ENCODE results near the gene MDC1. TPM values are rescaled to one million over a fixed set of nuclear protein-coding genes. Genes with fewer than 3 reads are reported as not detected.

The MDC1 gene
- total RNA-seq, 1 donor from 2014 or later, result 25.2 TPM

GRCh38 chr6:30720738-30721197, 3.7 kb upstream of the MDC1 start:
- FAIRE-seq (no peak), DNase-seq (ENCODE audit: low read depth) (no peak)
- Mint-ChIP-seq H3K36me3 (ENCODE audit: low read depth, unreplicated experiment) (peaks cover 30% of the 10 kb centered on the region), H3K27me3 (ENCODE audit: low read depth, unreplicated experiment) (no peaks in the 10 kb centered on the region), H3K27ac (ENCODE audit: unreplicated experiment) (peak overlapping the region; percentile 98), H3K4me3 (ENCODE audit: unreplicated experiment) (peak overlapping the region; percentile 100), H3K9me3 (ENCODE audit: unreplicated experiment) (no peaks in the 10 kb centered on the region), H3K4me1 (ENCODE audit: low read depth, unreplicated experiment) (peaks cover 44% of the 10 kb centered on the region)
- TF ChIP-seq CTCF (IDR thresholded peaks at IDR 0.05; ENCODE audit: insufficient read depth, low read depth, low read length) (no peak), EZH2 (IDR thresholded peaks at IDR 0.05; ENCODE audit: insufficient read depth, low read length) (no peak)
- Histone ChIP-seq H4K20me1 (ENCODE audit: insufficient read depth, low read length) (peaks cover 44% of the 10 kb centered on the region), H3K36me3 (ENCODE audit: insufficient read depth, low read length) (peaks cover 31% of the 10 kb centered on the region), H3K9me3 (ENCODE audit: insufficient read depth, low read depth, low read length) (no peaks in the 10 kb centered on the region), H2AFZ (ENCODE audit: low read depth, low read length) (no peak overlapping the region), H3K9ac (ENCODE audit: low read length) (peak overlapping the region; percentile 97), H3K27me3 (ENCODE audit: insufficient read depth, low read length) (no peaks in the 10 kb centered on the region), H3K27ac (ENCODE audit: low read depth, low read length) (peak overlapping the region; percentile 90), H3K4me1 (ENCODE audit: insufficient read depth, low read length) (peaks cover 47% of the 10 kb centered on the region), H3K4me2 (ENCODE audit: low read length) (peak overlapping the region; percentile 89), H3K4me3 (ENCODE audit: insufficient read depth, low read depth, low read length) (peak overlapping the region; percentile 97), H3K79me2 (ENCODE audit: insufficient read depth, low read length) (peaks cover 82% of the 10 kb centered on the region)

GRCh38 chr6:30719791-30720737, 3.0 kb upstream of the MDC1 start, which contains the start of gene TUBB:
Gene TUBB (plus strand): TSS chr6:30720352. CDS start chr6:30720507, 155 bp downstream.
- Mint-ChIP-seq H3K27ac (ENCODE audit: unreplicated experiment) (peak within 1 kb of the TSS; percentile 98), H3K27me3 (ENCODE audit: low read depth, unreplicated experiment) (no peaks in the 10 kb centered on the region), H3K4me3 (ENCODE audit: unreplicated experiment) (peak within 1 kb of the TSS; percentile 100), H3K9me3 (ENCODE audit: unreplicated experiment) (no peaks in the 10 kb centered on the region), H3K4me1 (ENCODE audit: low read depth, unreplicated experiment) (peaks cover 41% of the 10 kb centered on the region), H3K36me3 (ENCODE audit: low read depth, unreplicated experiment) (peaks cover 27% of the 10 kb centered on the region)
- peak within 1 kb of the TSS; percentile 4 for H2AFZ ChIP-seq (ENCODE audit: low read depth, low read length)
- peak; percentile 96 for DNase-seq (ENCODE audit: low read depth)
- H3K79me2 ChIP-seq (ENCODE audit: insufficient read depth, low read length), result peaks cover 80% of the 10 kb centered on the region
- H3K4me1 ChIP-seq (ENCODE audit: insufficient read depth, low read length), result peaks cover 40% of the 10 kb centered on the region
- TF ChIP-seq CTCF (IDR thresholded peaks at IDR 0.05; ENCODE audit: insufficient read depth, low read depth, low read length) (no peak), EZH2 (IDR thresholded peaks at IDR 0.05; ENCODE audit: insufficient read depth, low read length) (no peak)
- H3K27me3 ChIP-seq (ENCODE audit: insufficient read depth, low read length), result no peaks in the 10 kb centered on the region
- peak within 1 kb of the TSS; percentile 89 for H3K4me2 ChIP-seq (ENCODE audit: low read length)
- H4K20me1 ChIP-seq (ENCODE audit: insufficient read depth, low read length), result peaks cover 36% of the 10 kb centered on the region
- H3K9ac ChIP-seq (ENCODE audit: low read length), result peak within 1 kb of the TSS; percentile 97
- H3K36me3 ChIP-seq (ENCODE audit: insufficient read depth, low read length), result peaks cover 24% of the 10 kb centered on the region
- H3K27ac ChIP-seq (ENCODE audit: low read depth, low read length), result peak within 1 kb of the TSS; percentile 90
- FAIRE-seq, result no peak
- no peaks in the 10 kb centered on the region for H3K9me3 ChIP-seq (ENCODE audit: insufficient read depth, low read depth, low read length)
- peak within 1 kb of the TSS; percentile 97 for H3K4me3 ChIP-seq (ENCODE audit: insufficient read depth, low read depth, low read length)

Measured in astrocyte (in vitro differentiated cells and primary cell).